Activated T-cell treated with anti-CD3 and anti-CD28 coated beads for 1 hour (primary cell): ENCODE data around the gene STARD3NL.
"Not testable (repeated sequence)": the region's sequence is repeated elsewhere in the genome, so short reads cannot be mapped to it uniquely, and the experiment has no call there.

ENCODE experiments used
- DNase-seq: peaks from one replicate; pipeline ENCODE4 v3.0.0-alpha.2; 2020; ENCODE audit warnings: low read depth

Gene STARD3NL

GRCh38 chr7:38269704-38270346, 91.8 kb downstream of the STARD3NL start:
- DNase-seq = not testable (repeated sequence)

GRCh38 chr7:38270405-38270804, 92.4 kb downstream of the STARD3NL start:
- not testable (repeated sequence) for DNase-seq

GRCh38 chr7:38273286-38273995, 95.4 kb downstream of the STARD3NL start, which contains the start of gene TARP:
TARP (minus strand) TSS chr7:38273636.
- DNase-seq = no peak

GRCh38 chr7:38274486-38274885, 96.4 kb downstream of the STARD3NL start:
- no peak for DNase-seq

- no peak for DNase-seq
These were observed 97.0 kb downstream of the STARD3NL start for GRCh38 chr7:38274927-38275620.

- no peak for DNase-seq
These were observed 98.2 kb downstream of the STARD3NL start for GRCh38 chr7:38276096-38276877.

GRCh38 chr7:38280000-38280399, 102.0 kb downstream of the STARD3NL start:
- DNase-seq = no peak
